ENCODE data around the gene LMAN1L.
A peak's percentile ranks its signal among the peaks of the same experiment; 100 is the strongest.

Gene LMAN1L

GRCh38 chr15:74817370-74817737 lies 4.7 kb downstream of the LMAN1L start:
- TF ChIP-seq CTCF (IDR thresholded peaks at IDR 0.05; ENCODE audit: low read depth, low read length, missing control alignments) = no peak
- DNase-seq (ENCODE audit: low read depth) = no peak
- H3K4me3 ChIP-seq (ENCODE audit: low read depth, low read length) = no peak overlapping the region

GRCh38 chr15:74820056-74820455 lies 7.4 kb downstream of the LMAN1L start:
- H3K4me3 ChIP-seq (ENCODE audit: low read depth, low read length) = no peak overlapping the region
- no peak for DNase-seq (ENCODE audit: low read depth)
- TF ChIP-seq CTCF (IDR thresholded peaks at IDR 0.05; ENCODE audit: low read depth, low read length, missing control alignments) = no peak

- H3K4me3 ChIP-seq (ENCODE audit: low read depth, low read length) = no peak overlapping the region
- TF ChIP-seq CTCF (IDR thresholded peaks at IDR 0.05; ENCODE audit: low read depth, low read length, missing control alignments) = no peak
- DNase-seq (ENCODE audit: low read depth) = peak; percentile 58
Observed at GRCh38 chr15:74821091-74821789, 8.6 kb downstream of the LMAN1L start.

- no peak for TF ChIP-seq CTCF (IDR thresholded peaks at IDR 0.05; ENCODE audit: low read depth, low read length, missing control alignments)
- H3K4me3 ChIP-seq (ENCODE audit: low read depth, low read length) = no peak overlapping the region
- DNase-seq (ENCODE audit: low read depth) = no peak
Observed at GRCh38 chr15:74821790-74822158, 9.1 kb downstream of the LMAN1L start.

GRCh38 chr15:74822233-74822632 lies 9.6 kb downstream of the LMAN1L start:
- H3K4me3 ChIP-seq (ENCODE audit: low read depth, low read length) = no peak overlapping the region
- TF ChIP-seq CTCF (IDR thresholded peaks at IDR 0.05; ENCODE audit: low read depth, low read length, missing control alignments) = no peak
- no peak for DNase-seq (ENCODE audit: low read depth)

GRCh38 chr15:74823324-74823723 lies 10.7 kb downstream of the LMAN1L start:
- no peak for TF ChIP-seq CTCF (IDR thresholded peaks at IDR 0.05; ENCODE audit: low read depth, low read length, missing control alignments)
- no peak overlapping the region for H3K4me3 ChIP-seq (ENCODE audit: low read depth, low read length)

GRCh38 chr15:74824976-74825375 lies 12.3 kb downstream of the LMAN1L start:
- no peak for TF ChIP-seq CTCF (IDR thresholded peaks at IDR 0.05; ENCODE audit: low read depth, low read length, missing control alignments)
- H3K4me3 ChIP-seq (ENCODE audit: low read depth, low read length) = no peak overlapping the region
- no peak for DNase-seq (ENCODE audit: low read depth)

More at GRCh38 chr15:74823324-74823723, 10.7 kb downstream of the LMAN1L start:
- no peak for DNase-seq (ENCODE audit: low read depth)
